IMR-90 (cell line): ENCODE data around the gene SFTPD. TPM values are rescaled to one million over a fixed set of nuclear protein-coding genes. Genes with fewer than 3 reads are reported as not detected.

ENCODE experiments used
- ATAC-seq: fragments of 200-7000 bp; cut with Tn5 transposase; 2 replicates; pipeline ENCODE4 v1.9.1; 2020; ENCODE audit warnings: low read depth, mild to moderate bottlenecking, moderate library complexity
- BruUV-seq: library from RNA; stranded (reverse); fragments of 400-500 nt; replicated peaks from 2 replicates; lab custom pipeline; 2021; lab: Mats Ljungman, UMichigan
- CTCF ChIA-PET: fragments of 300-600 bp; formaldehyde crosslinking; extraction: SDS; loops from one replicate; lab custom pipeline; 2021; ENCODE audit warnings: antibody characterized with exemption; lab: Yijun Ruan, JAX
- POLR2A ChIA-PET: fragments of 300-600 bp; sonication (Branson Sonifier 250); formaldehyde crosslinking; loops from one replicate; lab custom pipeline; 2022; ENCODE audit warnings: antibody characterized with exemption; ENCODE audit not compliant: unreplicated experiment; lab: Charles Lee
- DNase-seq: peaks from one replicate; pipeline ENCODE4 v3.0.0; 2013
- H2AFZ ChIP-seq: replicated peaks from 2 replicates; pipeline ENCODE3; 2013; ENCODE audit warnings: low read length, mild to moderate bottlenecking; ENCODE audit not compliant: poor library complexity
- H2AK5ac ChIP-seq: 2 replicates; pipeline ENCODE4 v1.6.1; 2013; ENCODE audit warnings: low read depth, low read length, inconsistent platforms
- H2AK9ac ChIP-seq: replicated peaks from 2 replicates; pipeline ENCODE3; 2013; ENCODE audit warnings: mild to moderate bottlenecking, low read depth, low read length, moderate library complexity; ENCODE audit not compliant: poor library complexity
- H2BK120ac ChIP-seq: 2 replicates; pipeline ENCODE4 v1.6.1; 2013; ENCODE audit warnings: low read depth, low read length, inconsistent platforms
- H2BK15ac ChIP-seq: 3 replicates; pipeline ENCODE4 v1.6.1; 2013; ENCODE audit warnings: low read depth, low read length, inconsistent platforms
- H2BK20ac ChIP-seq: 2 replicates; pipeline ENCODE4 v1.6.1; 2013; ENCODE audit warnings: low read depth, mild to moderate bottlenecking, inconsistent platforms, low read length, moderate library complexity
- H2BK5ac ChIP-seq: 2 replicates; pipeline ENCODE4 v1.6.1; 2013; ENCODE audit warnings: mild to moderate bottlenecking, low read depth, low read length, inconsistent platforms; ENCODE audit not compliant: poor library complexity, severe bottlenecking
- H3K14ac ChIP-seq: replicated peaks from 2 replicates; pipeline ENCODE4 v1.6.1; 2013; ENCODE audit warnings: low read depth, low read length, inconsistent platforms
- H3K18ac ChIP-seq: 2 replicates; pipeline ENCODE4 v1.6.1; 2013; ENCODE audit warnings: low read depth, low read length, control low read depth
- H3K23ac ChIP-seq: 2 replicates; pipeline ENCODE4 v1.6.1; 2013; ENCODE audit warnings: low read depth, low read length, inconsistent platforms
- H3K27ac ChIP-seq: 2 replicates; pipeline ENCODE4 v1.5.1; 2013; ENCODE audit warnings: mild to moderate bottlenecking, control low read depth, low read length; ENCODE audit not compliant: insufficient read depth
- H3K27me3 ChIP-seq: 2 replicates; pipeline ENCODE4 v1.6.1; 2013; ENCODE audit warnings: low read length; ENCODE audit not compliant: control insufficient read depth, insufficient read depth
- H3K36me3 ChIP-seq: 2 replicates; pipeline ENCODE4 v1.6.1; 2013; ENCODE audit warnings: low read length, mixed read lengths; ENCODE audit not compliant: control insufficient read depth, insufficient read depth
- H3K4ac ChIP-seq: 2 replicates; pipeline ENCODE4 v1.6.1; 2013; ENCODE audit warnings: low read depth, low read length, inconsistent platforms
- H3K4me1 ChIP-seq: 2 replicates; pipeline ENCODE4 v1.6.1; 2013; ENCODE audit warnings: low read length, mixed read lengths; ENCODE audit not compliant: control insufficient read depth, insufficient read depth
- H3K4me2 ChIP-seq: 2 replicates; pipeline ENCODE4 v1.6.1; 2013; ENCODE audit warnings: low read depth, mild to moderate bottlenecking, control low read depth, low read length, moderate library complexity
- H3K4me3 ChIP-seq: 2 replicates; pipeline ENCODE4 v1.5.1; 2013; ENCODE audit warnings: low read depth, mild to moderate bottlenecking, control low read depth, low read length, moderate library complexity; ENCODE audit not compliant: insufficient read depth
- H3K56ac ChIP-seq: 2 replicates; pipeline ENCODE4 v1.6.1; 2013; ENCODE audit warnings: low read length, inconsistent platforms; ENCODE audit not compliant: insufficient read depth; ENCODE audit errors: extremely low read depth
- H3K79me1 ChIP-seq, 2 experiments: 2 replicates each; pipeline ENCODE4 v1.6.1; 2013; ENCODE audit warnings: low read length in 2 of 2, inconsistent platforms in 1 of 2, low read depth in 1 of 2
- H3K9ac ChIP-seq: 2 replicates; pipeline ENCODE4 v1.6.1; 2013; ENCODE audit warnings: low read depth, low read length, control low read depth
- H3K9me1 ChIP-seq: 2 replicates; pipeline ENCODE4 v1.6.1; 2013; ENCODE audit warnings: low read length, inconsistent platforms; ENCODE audit not compliant: insufficient read depth
- H3K9me3 ChIP-seq: 2 replicates; pipeline ENCODE4 v1.6.1; 2013; ENCODE audit warnings: low read length; ENCODE audit not compliant: control insufficient read depth, insufficient read depth
- H4K20me1 ChIP-seq: 2 replicates; pipeline ENCODE4 v1.6.1; 2013; ENCODE audit warnings: low read length, inconsistent platforms; ENCODE audit not compliant: insufficient read depth
- H4K5ac ChIP-seq: 2 replicates; pipeline ENCODE4 v1.6.1; 2013; ENCODE audit warnings: mild to moderate bottlenecking, low read depth, low read length, control low read depth
- H4K8ac ChIP-seq, 2 experiments: 2 replicates each; pipeline ENCODE4 v1.6.1; 2013; ENCODE audit warnings: low read depth in 2 of 2, low read length in 2 of 2, control low read depth in 1 of 2, inconsistent platforms in 1 of 2
- H4K91ac ChIP-seq: 2 replicates; pipeline ENCODE4 v1.6.1; 2013; ENCODE audit warnings: low read depth, low read length, inconsistent platforms; ENCODE audit not compliant: insufficient read depth
- BHLHE40 ChIP-seq: fragments of 150-350 bp; IDR thresholded peaks from 2 replicates; pipeline ENCODE4 v1.6.1; 2016; ENCODE audit warnings: mild to moderate bottlenecking, low read depth, low read length
- CHD1 ChIP-seq: IDR thresholded peaks from 2 replicates; pipeline ENCODE4 v1.6.1; 2012; ENCODE audit warnings: low read depth, low read length, improper control_type of control experiment
- CTCF ChIP-seq: conservative IDR thresholded peaks from 2 replicates; pipeline ENCODE4 v1.5.1; 2012; ENCODE audit warnings: mild to moderate bottlenecking, low read depth, low read length, improper control_type of control experiment
- ELK1 ChIP-seq: fragments of 150-350 bp; IDR thresholded peaks from 2 replicates; pipeline ENCODE4 v1.6.1; 2016; ENCODE audit warnings: low read depth, mild to moderate bottlenecking, low read length, moderate library complexity, borderline replicate concordance
- MAFK ChIP-seq: IDR thresholded peaks from 2 replicates; pipeline ENCODE4 v1.6.1; 2012; ENCODE audit warnings: low read depth, low read length, improper control_type of control experiment
- MAZ ChIP-seq: IDR thresholded peaks from 2 replicates; pipeline ENCODE4 v1.6.1; 2012; ENCODE audit warnings: low read depth, mild to moderate bottlenecking, low read length, improper control_type of control experiment, moderate library complexity, borderline replicate concordance
- MXI1 ChIP-seq: IDR thresholded peaks from 2 replicates; pipeline ENCODE4 v1.6.1; 2012; ENCODE audit warnings: low read depth, mild to moderate bottlenecking, low read length, moderate library complexity, borderline replicate concordance
- NFE2L2 ChIP-seq: fragments of 150-350 bp; IDR thresholded peaks from 2 replicates; pipeline ENCODE4 v1.6.1; 2016; ENCODE audit warnings: low read depth, mild to moderate bottlenecking, low read length
- POLR2A ChIP-seq: IDR thresholded peaks from 2 replicates; pipeline ENCODE4 v1.6.1; 2012; ENCODE audit warnings: mild to moderate bottlenecking, low read depth, low read length
- RAD21 ChIP-seq: IDR thresholded peaks from 2 replicates; pipeline ENCODE4 v1.6.1; 2012; ENCODE audit warnings: low read length, improper control_type of control experiment
- RCOR1 ChIP-seq: IDR thresholded peaks from 2 replicates; pipeline ENCODE4 v1.6.1; 2012; ENCODE audit warnings: mild to moderate bottlenecking, low read length, improper control_type of control experiment; ENCODE audit not compliant: insufficient replicate concordance
- SMC3 ChIP-seq: fragments of 150-350 bp; IDR thresholded peaks from 2 replicates; pipeline ENCODE4 v1.6.1; 2016; ENCODE audit warnings: low read depth, mild to moderate bottlenecking, antibody characterized with exemption, low read length, moderate library complexity
- WGBS, 2 experiments: methylation state at CpG; one replicate each; pipeline versions ENCODE4 v1.1.5 to v1.1.7; 2013; ENCODE audit warnings: missing lambda C conversion rate in 2 of 2; ENCODE audit not compliant: insufficient read length in 1 of 2; ENCODE audit errors: extremely low coverage in 2 of 2; 5-methylcytosine and 5-hydroxymethylcytosine counted together
- dilution Hi-C: fragments of 300-500 bp; cut with HindIII; formaldehyde crosslinking; loops from one replicate; pipeline ENCODE4 v1.14.3; 2018; ENCODE audit warnings: low sequenced_read_pairs; ENCODE audit not compliant: unreplicated experiment
- in situ Hi-C: fragments of 300-500 bp; cut with MboI; formaldehyde crosslinking; loops from 3 replicates; pipeline ENCODE4 v1.14.3; 2019; ENCODE audit warnings: low sequenced_read_pairs, inconsistent platforms, mixed read lengths
- intact Hi-C: fragments of 100-400 bp; cut with micrococcal nuclease; formaldehyde crosslinking; loops from 2 replicates; pipeline ENCODE4 v1.10.0; 2022
- polyA plus RNA-seq, 3 experiments: library from polyadenylated mRNA; depleted of rRNA; stranded (reverse); fragments of >200 nt; gene quantifications; 2 replicates each; pipeline ENCODE4 v1.2.3, GENCODE V29; 2012; ENCODE audit warnings: low replicate concordance in 1 of 3
- total RNA-seq: library from RNA; depleted of rRNA; stranded (reverse); fragments of >200 nt; gene quantifications from 2 replicates; pipeline ENCODE4 v1.2.3, GENCODE V29; 2012

Gene SFTPD
- total and polyA plus RNA-seq, 2 of the 4 experiments (the other 2 are of a cell fraction), result not detected

GRCh38 chr10:79976999-79977398 lies 28.1 kb upstream of the SFTPD start:
- ChIA-PET CTCF (no interaction called here), POLR2A (no interaction called here)
- WGBS, 2 experiments, result no CpG with 5 or more reads among the region's 2 CpGs
- no peaks in the 10 kb centered on the region; the same call in 1 of the 2 replicates for H3K9me3 ChIP-seq
- no peak overlapping the region for H3K23ac ChIP-seq
- BruUV-seq, result no TSS peak
- no peak overlapping the region for H3K18ac ChIP-seq
- intact Hi-C loops, result no loop called here
- H4K8ac ChIP-seq, result no peak overlapping the region
- H2BK20ac ChIP-seq, result no peak overlapping the region
- no peak for TF ChIP-seq BHLHE40
- TF ChIP-seq NFE2L2, result no peak
- no peak for TF ChIP-seq MAZ
- TF ChIP-seq MXI1, result no peak
- TF ChIP-seq MAFK, result no peak
- no peak for TF ChIP-seq CHD1
- TF ChIP-seq RAD21, result no peak
- TF ChIP-seq SMC3, result no peak
- TF ChIP-seq CTCF, result no peak
- TF ChIP-seq ELK1, result no peak
- no peak for TF ChIP-seq RCOR1
- TF ChIP-seq POLR2A, result no peak
- peaks cover 26% of the 10 kb centered on the region for H3K27me3 ChIP-seq
- H2AK5ac ChIP-seq, result no peak overlapping the region
- ATAC-seq, result no peak
- no peak overlapping the region for H2BK5ac ChIP-seq
- no peak overlapping the region for H3K4me3 ChIP-seq
- no peak overlapping the region for H4K5ac ChIP-seq
- DNase-seq, result no peak
- no peak overlapping the region for H4K91ac ChIP-seq
- no peak overlapping the region for H3K14ac ChIP-seq
- H3K36me3 ChIP-seq, result no peaks in the 10 kb centered on the region
- no peaks in the 10 kb centered on the region for H4K20me1 ChIP-seq
- no peak overlapping the region for H3K9ac ChIP-seq
- in situ Hi-C loops, result no loop called here
- no peak overlapping the region for H3K4me2 ChIP-seq
- H2AFZ ChIP-seq, result no peak overlapping the region
- dilution Hi-C loops, result no loop called here
- no peak overlapping the region for H3K4ac ChIP-seq
- H3K27ac ChIP-seq, result no peak overlapping the region
- H2BK15ac ChIP-seq, result no peak overlapping the region
- H2AK9ac ChIP-seq, result no peak overlapping the region
- no peaks in the 10 kb centered on the region for H3K9me1 ChIP-seq
- no peaks in the 10 kb centered on the region for H3K4me1 ChIP-seq
- H3K56ac ChIP-seq, result no peak overlapping the region
- no peak overlapping the region for H2BK120ac ChIP-seq
- no peaks in the 10 kb centered on the region for H3K79me1 ChIP-seq
